Jurkat, Clone E6-1 (cell line): ENCODE measurements around the gene TRAFD1.
A peak's percentile ranks its signal among the peaks of the same experiment; 100 is the strongest.

Experiments
- DNase-seq: peaks from one replicate; pipeline ENCODE4 v3.0.0-alpha.2; 2011; ENCODE audit warnings: low read depth, low spot score
- H3K4me3 ChIP-seq: 2 replicates; pipeline ENCODE4 v1.5.1; 2011; ENCODE audit warnings: mild to moderate bottlenecking, low read length, control low read depth, moderate library complexity

Gene TRAFD1

GRCh38 chr12:112191201-112191600 lies 65.8 kb downstream of the TRAFD1 start:
- DNase-seq, result no peak
- no peak overlapping the region for H3K4me3 ChIP-seq

- no peak overlapping the region for H3K4me3 ChIP-seq
- DNase-seq, result no peak
Observed at GRCh38 chr12:112191840-112192321, 66.5 kb downstream of the TRAFD1 start.

- DNase-seq, result no peak
- no peak overlapping the region for H3K4me3 ChIP-seq
Observed at GRCh38 chr12:112192475-112192874, 67.1 kb downstream of the TRAFD1 start.

GRCh38 chr12:112194601-112195247 lies 69.4 kb downstream of the TRAFD1 start:
- H3K4me3 ChIP-seq, result no peak overlapping the region
- no peak for DNase-seq

GRCh38 chr12:112196196-112196875 lies 71.0 kb downstream of the TRAFD1 start:
- no peak for DNase-seq
- no peak overlapping the region for H3K4me3 ChIP-seq

- H3K4me3 ChIP-seq, result no peak overlapping the region
- peak; percentile 47 for DNase-seq
Observed at GRCh38 chr12:112198120-112198733, 72.9 kb downstream of the TRAFD1 start.

GRCh38 chr12:112199136-112199535 lies 73.8 kb downstream of the TRAFD1 start:
- DNase-seq, result no peak
- no peak overlapping the region for H3K4me3 ChIP-seq
